Aorta (tissue), 5 donors: ENCODE data around the gene RACGAP1. TPM values are rescaled to one million over a fixed set of nuclear protein-coding genes. Genes with fewer than 3 reads are reported as not detected.
"Not testable (repeated sequence)": the region's sequence is repeated elsewhere in the genome, so short reads cannot be mapped to it uniquely, and the experiment has no call there.

ENCODE experiments used
- ATAC-seq: fragments of 200-7000 bp; cut with Tn5 transposase; one replicate; pipeline ENCODE4 v1.9.1; 2022; ENCODE audit warnings: moderate library complexity; ENCODE audit not compliant: low FRiP score
- DNase-seq, 2 donors: peaks; one replicate each; pipeline ENCODE4 v3.0.0-alpha.2; 2020
- H3K27ac ChIP-seq, 2 donors: one replicate each; pipeline ENCODE4 v1.5.1; 2013; ENCODE audit warnings: low read length in 2 of 2, mild to moderate bottlenecking in 2 of 2, moderate library complexity in 2 of 2, control low read depth in 1 of 2, inconsistent platforms in 1 of 2, low read depth in 1 of 2
- H3K27me3 ChIP-seq, 2 donors: one replicate each; pipeline ENCODE4 v1.6.1; 2013; ENCODE audit warnings: control low read depth in 1 of 2, low read length in 1 of 2, mild to moderate bottlenecking in 1 of 2, moderate library complexity in 1 of 2; ENCODE audit not compliant: insufficient read depth in 2 of 2, control insufficient read depth in 1 of 2
- H3K36me3 ChIP-seq, 2 donors: one replicate each; pipeline ENCODE4 v1.6.1; 2013; ENCODE audit warnings: control low read depth in 1 of 2, low read length in 1 of 2, mild to moderate bottlenecking in 1 of 2; ENCODE audit not compliant: insufficient read depth in 2 of 2, control insufficient read depth in 1 of 2
- H3K4me1 ChIP-seq, 2 donors: one replicate each; pipeline ENCODE4 v1.6.1; 2013; ENCODE audit warnings: low read length in 2 of 2, control low read depth in 1 of 2, mild to moderate bottlenecking in 1 of 2, moderate library complexity in 1 of 2; ENCODE audit not compliant: insufficient read depth in 2 of 2, control insufficient read depth in 1 of 2
- H3K4me3 ChIP-seq, 2 donors: one replicate each; pipeline ENCODE4 v1.5.1; 2013; ENCODE audit warnings: low read length in 2 of 2, control low read depth in 1 of 2, mild to moderate bottlenecking in 1 of 2
- H3K9me3 ChIP-seq: one replicate; pipeline ENCODE4 v1.6.1; 2013; ENCODE audit warnings: mild to moderate bottlenecking, low read length; ENCODE audit not compliant: control insufficient read depth
- WGBS, 2 donors: extraction: QIAGEN DNeasy Blood & Tissue Kit; methylation state at CpG; one replicate each; pipeline ENCODE4 v1.1.7; 2013; 5-methylcytosine and 5-hydroxymethylcytosine counted together
- intact Hi-C, 2 donors: fragments of 100-400 bp; cut with DNase I; formaldehyde crosslinking; loops; one replicate each; pipeline versions ENCODE4 v1.14.2 to v1.15.0; 2022
- polyA plus RNA-seq, 2 donors: library from polyadenylated mRNA; stranded (reverse); fragments of 200-250 nt; gene quantifications; one replicate each; pipeline ENCODE4 v1.2.3, GENCODE V29; 2013
- total RNA-seq, 2 donors: library from RNA; stranded (reverse); fragmentation: NEBNext Ultra II Directional; extraction: Animal tissue kit (Norgen Biotek cat#: 25700); gene quantifications; one replicate each; pipeline ENCODE4 v1.2.1, GENCODE V29; 2021
- donor health status: healthy with polysubstance abuse.
- donor health status: Bipolar disorder and iron deficiency.
- donor health status: DM: no; HTN: no; CAD: no.
- donor health status: DM: no; HTN: no; CAD: no.
- donor health status: DM: yes; HTN: yes; CAD: no.

Gene RACGAP1
- total and polyA plus RNA-seq, 4 donors = 4.6 to 10.1 (median 8.0) TPM

- no peaks in the 10 kb centered on the region for H3K4me1 ChIP-seq
- H3K9me3 ChIP-seq = no peaks in the 10 kb centered on the region
- ATAC-seq = no peak
- 95 to 96% methylated on average over 2 of the region's 2 CpGs for WGBS, 2 donors
- DNase-seq = no peak
- intact Hi-C loops = no loop called here
- no peak overlapping the region for H3K27ac ChIP-seq
- H3K36me3 ChIP-seq = peaks cover 3 to 5% of the 10 kb centered on the region in 2 donors
- H3K4me3 ChIP-seq = no peak overlapping the region
- H3K27me3 ChIP-seq = no peaks in the 10 kb centered on the region
These were observed 26.8 kb downstream of the RACGAP1 start for GRCh38 chr12:49998453-49998852.

GRCh38 chr12:49990273-49990672 lies 35.0 kb downstream of the RACGAP1 start:
- Histone ChIP-seq H3K4me1 (no peaks in the 10 kb centered on the region), H3K36me3 (peaks cover 5 to 7% of the 10 kb centered on the region in 2 donors), H3K27me3 (no peaks in the 10 kb centered on the region), H3K27ac (no peak overlapping the region), H3K9me3 (no peaks in the 10 kb centered on the region), H3K4me3 (no peak overlapping the region)
- no peak for ATAC-seq
- 88 to 92% methylated on average over 4 of the region's 4 CpGs for WGBS, 2 donors
- no peak for DNase-seq
- intact Hi-C loops = no loop called here

GRCh38 chr12:49989400-49989799 lies 35.9 kb downstream of the RACGAP1 start:
- 94 to 96% methylated on average over 2 of the region's 2 CpGs for WGBS, 2 donors
- ATAC-seq, H3K27ac ChIP-seq, intact Hi-C loops, H3K4me1 ChIP-seq, DNase-seq, H3K9me3 ChIP-seq, H3K27me3 ChIP-seq, H3K36me3 ChIP-seq, H3K4me3 ChIP-seq: not testable (repeated sequence)

- no peak overlapping the region for H3K4me3 ChIP-seq
- H3K27ac ChIP-seq = no peak overlapping the region
- intact Hi-C loops = no loop called here
- WGBS, 2 donors = 94% methylated on average over 4 of the region's 4 CpGs
- DNase-seq = no peak
- H3K4me1 ChIP-seq = no peaks in the 10 kb centered on the region
- ATAC-seq = no peak
- peaks cover 3 to 5% of the 10 kb centered on the region in 2 donors for H3K36me3 ChIP-seq
- H3K27me3 ChIP-seq = no peaks in the 10 kb centered on the region
- H3K9me3 ChIP-seq = no peaks in the 10 kb centered on the region
These were observed 37.5 kb downstream of the RACGAP1 start for GRCh38 chr12:49987625-49988303.

GRCh38 chr12:49986476-49986875 lies 38.8 kb downstream of the RACGAP1 start:
- WGBS, 2 donors = 94 to 95% methylated on average over 3 of the region's 3 CpGs
- H3K4me3 ChIP-seq, H3K27me3 ChIP-seq, H3K27ac ChIP-seq, H3K9me3 ChIP-seq, H3K36me3 ChIP-seq, intact Hi-C loops, DNase-seq, ATAC-seq, H3K4me1 ChIP-seq: not testable (repeated sequence)

GRCh38 chr12:49985981-49986380 lies 39.3 kb downstream of the RACGAP1 start:
- H3K9me3 ChIP-seq = no peaks in the 10 kb centered on the region
- no peak overlapping the region for H3K27ac ChIP-seq
- ATAC-seq (no peak), DNase-seq (no peak)
- intact Hi-C loops = no loop called here
- no peak overlapping the region for H3K4me3 ChIP-seq
- 94 to 95% methylated on average over 5 of the region's 5 CpGs for WGBS, 2 donors
- no peaks in the 10 kb centered on the region for H3K4me1 ChIP-seq
- peaks cover 2 to 3% of the 10 kb centered on the region in 2 donors for H3K36me3 ChIP-seq
- H3K27me3 ChIP-seq = no peaks in the 10 kb centered on the region

- WGBS, 2 donors = 92 to 94% methylated on average over 9 of the region's 9 CpGs
- peak in 1 of 2 donors; percentile 28 for DNase-seq
- no peak for ATAC-seq
- no peak overlapping the region for H3K4me3 ChIP-seq
- no peaks in the 10 kb centered on the region for H3K9me3 ChIP-seq
- no peaks in the 10 kb centered on the region for H3K27me3 ChIP-seq
- no peaks in the 10 kb centered on the region for H3K4me1 ChIP-seq
- intact Hi-C loops = no loop called here
- no peak overlapping the region for H3K27ac ChIP-seq
- peaks cover 2 to 3% of the 10 kb centered on the region in 2 donors for H3K36me3 ChIP-seq
These were observed 40.6 kb downstream of the RACGAP1 start for GRCh38 chr12:49984476-49985359.

- Histone ChIP-seq H3K27me3 (no peaks in the 10 kb centered on the region), H3K4me1 (no peaks in the 10 kb centered on the region), H3K9me3 (no peaks in the 10 kb centered on the region), H3K36me3 (peaks cover 2 to 3% of the 10 kb centered on the region in 2 donors), H3K27ac (no peak overlapping the region), H3K4me3 (no peak overlapping the region)
- intact Hi-C loops = no loop called here
- ATAC-seq (peak; percentile 57), DNase-seq (peak in 1 of 2 donors; percentile 27)
- WGBS, 2 donors = 6 to 7% methylated on average over 8 of the region's 8 CpGs
These were observed 41.4 kb downstream of the RACGAP1 start for GRCh38 chr12:49983892-49984291.
